HG03066 (cell line): ENCODE data around the gene FBXO11.

Experiments used
- ATAC-seq: cut with Tn5 transposase; IDR thresholded peaks from one replicate; pipeline ENCODE4 v1.9.1; 2021; ENCODE audit warnings: low read depth; ENCODE audit not compliant: unreplicated experiment

FBXO11 gene

DNA sequence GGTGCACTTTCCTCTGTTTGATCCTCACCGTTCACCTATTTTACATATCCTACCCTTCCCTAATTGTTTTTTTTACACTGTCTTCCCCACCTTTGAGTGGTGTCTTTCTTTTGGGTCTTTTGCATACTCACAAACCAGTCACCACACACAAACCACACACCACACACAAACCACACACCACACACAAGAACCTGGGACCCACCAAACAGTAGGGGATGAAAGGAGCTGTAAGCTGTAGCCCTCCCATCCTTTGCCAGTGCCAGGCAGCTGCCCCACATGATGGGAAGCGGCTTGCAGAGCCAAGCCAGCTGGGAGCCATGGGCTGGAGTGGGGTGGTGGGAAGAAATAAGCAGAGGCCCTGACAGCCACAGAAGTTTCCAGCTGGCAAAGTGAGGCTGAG, 162.2 kb downstream of the FBXO11 start:
- no peak for ATAC-seq

DNA sequence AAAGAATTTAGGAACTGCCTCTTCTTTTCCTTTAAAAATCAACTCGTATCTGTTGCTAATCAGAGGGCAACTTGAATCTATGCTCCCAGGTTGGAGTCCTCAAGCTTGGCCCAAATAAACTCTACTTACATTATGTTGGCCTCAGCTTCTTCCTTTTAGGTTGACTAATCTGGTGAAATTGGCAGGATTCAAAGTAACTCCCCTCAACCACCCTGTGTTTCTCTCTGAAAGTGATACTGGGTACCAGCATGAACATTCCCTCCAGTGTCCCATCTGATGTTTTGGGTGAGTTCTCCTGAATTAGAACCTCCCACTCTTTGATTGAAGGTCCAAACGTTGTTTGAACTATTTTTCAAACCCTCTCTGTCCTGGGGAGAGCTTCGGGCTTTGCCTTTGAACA, 164.7 kb downstream of the FBXO11 start:
- no peak for ATAC-seq

DNA sequence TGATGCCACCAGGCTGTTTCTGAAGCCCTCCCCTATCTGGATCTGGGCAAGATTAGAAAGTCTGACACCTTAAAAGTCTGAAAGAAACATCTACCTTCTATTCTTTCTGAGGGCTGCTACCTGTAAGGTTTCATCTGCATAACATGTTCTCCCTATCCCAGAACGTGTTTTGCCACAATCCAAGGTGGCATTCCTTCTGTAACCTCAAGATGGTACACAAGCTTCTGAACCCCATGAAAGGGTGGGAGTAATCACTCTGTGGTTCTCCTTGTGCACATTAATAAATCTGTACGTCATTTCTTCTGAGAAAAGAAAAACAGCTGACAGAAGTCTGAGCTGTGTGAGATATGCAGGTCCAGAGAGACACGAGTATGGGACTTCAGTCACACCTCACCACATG, 165.2 kb downstream of the FBXO11 start:
- ATAC-seq: no peak
